Thyroid gland (tissue), 4 donors: Measurements from ENCODE around the gene ZBTB7C. TPM values are rescaled to one million over a fixed set of nuclear protein-coding genes. Genes with fewer than 3 reads are reported as not detected.

Experiments used
- DNase-seq, 2 donors: peaks; one replicate each; pipeline ENCODE4 v3.0.0-alpha.2; 2019
- H3K27ac ChIP-seq, 3 donors: fragments of 200-600 bp; sonication (generic); 1 replicate in 2 of 3; 2 replicates in 1 of 3; pipeline ENCODE4 v1.5.1; 2016 to 2019; ENCODE audit warnings: mild to moderate bottlenecking in 1 of 3, moderate library complexity in 1 of 3
- H3K27me3 ChIP-seq: fragments of 200-600 bp; sonication (generic); one replicate; pipeline ENCODE4 v1.5.1; 2019
- H3K36me3 ChIP-seq, 2 donors: fragments of 200-600 bp; sonication (generic); one replicate each; pipeline ENCODE4 v1.5.1; 2016 to 2019
- H3K4me1 ChIP-seq, 2 donors: fragments of 200-600 bp; sonication (generic); one replicate each; pipeline ENCODE4 v1.5.1; 2017 to 2019
- H3K4me3 ChIP-seq, 3 donors: fragments of 200-600 bp; sonication (generic); replicated peaks in 1 of 3; 1 replicate in 2 of 3; 2 replicates in 1 of 3; pipeline ENCODE4 v1.5.1; 2016; ENCODE audit warnings: mild to moderate bottlenecking in 1 of 3
- H3K9me3 ChIP-seq: fragments of 200-600 bp; sonication (generic); one replicate; pipeline ENCODE4 v1.5.1; 2017
- CTCF ChIP-seq, 6 experiments: fragments of 200-600 bp in 3 of 6; fragments of 450-650 bp in 3 of 6; sonication (generic) in 3 of 6; IDR thresholded peaks; one replicate each; pipeline ENCODE4 v1.5.1; 2016 to 2019; ENCODE audit warnings: antibody characterized with exemption in 6 of 6, mild to moderate bottlenecking in 2 of 6, inconsistent platforms in 1 of 6, moderate library complexity in 1 of 6
- POLR2A ChIP-seq, 2 donors: fragments of 450-650 bp; IDR thresholded peaks; one replicate each; pipeline ENCODE4 v1.6.1; 2017; ENCODE audit warnings: antibody characterized with exemption in 2 of 2, mild to moderate bottlenecking in 2 of 2, moderate library complexity in 1 of 2
- WGBS, 2 donors: methylation state at CpG; one replicate each; pipeline ENCODE4 v1.1.5; 2017; 5-methylcytosine and 5-hydroxymethylcytosine counted together
- intact Hi-C: fragments of 100-400 bp; cut with DNase I; formaldehyde crosslinking; loops from one replicate; pipeline ENCODE4 v1.15.1; 2023
- total RNA-seq, 4 donors: library from RNA; depleted of rRNA; stranded (reverse); fragments of >200 nt; gene quantifications; one replicate each; pipeline ENCODE4 v1.2.3, GENCODE V29; 2016

Gene ZBTB7C
- total RNA-seq, 4 donors from 2014 or later = 41.7 to 66.7 (median 49.5) TPM

GRCh38 chr18:48398074-48398473 lies 11.1 kb downstream of the ZBTB7C start:
- Histone ChIP-seq H3K4me1 (peaks cover 81 to 98% of the 10 kb centered on the region in 2 donors), H3K27ac (peak overlapping the region; percentile 86 to 90 (median 89)), H3K4me3 (no peak overlapping the region), H3K9me3 (no peaks in the 10 kb centered on the region), H3K27me3 (no peaks in the 10 kb centered on the region), H3K36me3 (no peaks in the 10 kb centered on the region)
- peak; percentile 86 to 88 for DNase-seq
- intact Hi-C loops = no loop called here
- 21 to 33% methylated on average over 3 of the region's 4 CpGs for WGBS, 2 donors
- TF ChIP-seq POLR2A (IDR thresholded peaks at IDR 0.05) = peak in 1 of 2 donors; percentile 56
- TF ChIP-seq CTCF (IDR thresholded peaks at IDR 0.05) = no peak

GRCh38 chr18:48397021-48397420 lies 12.2 kb downstream of the ZBTB7C start:
- no peak for DNase-seq
- Histone ChIP-seq H3K36me3 (no peaks in the 10 kb centered on the region), H3K4me3 (no peak overlapping the region), H3K9me3 (no peaks in the 10 kb centered on the region), H3K4me1 (peaks cover 84 to 98% of the 10 kb centered on the region in 2 donors), H3K27me3 (no peaks in the 10 kb centered on the region), H3K27ac (peak overlapping the region; percentile 86 to 90 (median 89))
- no peak for TF ChIP-seq CTCF (IDR thresholded peaks at IDR 0.05)
- intact Hi-C loops = no loop called here
- WGBS, 2 donors = 63 to 69% methylated on average over 4 of the region's 4 CpGs

GRCh38 chr18:48396561-48396960 lies 12.6 kb downstream of the ZBTB7C start:
- Histone ChIP-seq H3K27ac (peak overlapping the region; percentile 86 to 90 (median 89)), H3K4me1 (peaks cover 88 to 98% of the 10 kb centered on the region in 2 donors), H3K36me3 (no peaks in the 10 kb centered on the region), H3K27me3 (no peaks in the 10 kb centered on the region), H3K9me3 (no peaks in the 10 kb centered on the region), H3K4me3 (no peak overlapping the region)
- whole genome bisulfite sequencing, 2 donors = 50 to 51% methylated on average over 5 of the region's 5 CpGs
- no peak for DNase-seq
- TF ChIP-seq POLR2A (IDR thresholded peaks at IDR 0.05) (no peak), CTCF (IDR thresholded peaks at IDR 0.05) (no peak)
- intact Hi-C loops = no loop called here

- no peaks in the 10 kb centered on the region for H3K9me3 ChIP-seq
- 75 to 86% methylated on average over 1 of the region's 1 CpG for WGBS, 2 donors
- TF ChIP-seq CTCF (IDR thresholded peaks at IDR 0.05) = no peak
- no peak for TF ChIP-seq POLR2A (IDR thresholded peaks at IDR 0.05)
- H3K27ac ChIP-seq = peak overlapping the region; percentile 45 to 89 (median 86)
- peaks cover 88 to 99% of the 10 kb centered on the region in 2 donors for H3K4me1 ChIP-seq
- no peak overlapping the region for H3K4me3 ChIP-seq
- intact Hi-C loops = no loop called here
- H3K27me3 ChIP-seq = no peaks in the 10 kb centered on the region
- no peaks in the 10 kb centered on the region for H3K36me3 ChIP-seq
- DNase-seq = no peak
Observed at GRCh38 chr18:48395646-48396045, 13.5 kb downstream of the ZBTB7C start.

- intact Hi-C loops = no loop called here
- 37 to 45% methylated on average over 5 of the region's 5 CpGs for WGBS, 2 donors
- peaks cover 73 to 89% of the 10 kb centered on the region in 2 donors for H3K4me1 ChIP-seq
Observed at GRCh38 chr18:48394176-48394575, 15.0 kb downstream of the ZBTB7C start.

More at GRCh38 chr18:48394176-48394575, 15.0 kb downstream of the ZBTB7C start:
- Histone ChIP-seq H3K27ac (peak overlapping the region; percentile 3 to 88 (median 62)), H3K4me3 (no peak overlapping the region), H3K27me3 (no peaks in the 10 kb centered on the region), H3K9me3 (no peaks in the 10 kb centered on the region), H3K36me3 (no peaks in the 10 kb centered on the region)
- TF ChIP-seq CTCF (IDR thresholded peaks at IDR 0.05) = no peak
- no peak for TF ChIP-seq POLR2A (IDR thresholded peaks at IDR 0.05)
- peak; percentile 49 to 50 for DNase-seq
